HL-60/S4 (cell line): ENCODE data around the gene DDR2.

Experiments used
- in situ Hi-C: fragments of 300-500 bp; cut with MboI; formaldehyde crosslinking; loops from 2 replicates; pipeline ENCODE4 v1.14.3; 2022; ENCODE audit warnings: low sequenced_read_pairs

DDR2 gene

DNA sequence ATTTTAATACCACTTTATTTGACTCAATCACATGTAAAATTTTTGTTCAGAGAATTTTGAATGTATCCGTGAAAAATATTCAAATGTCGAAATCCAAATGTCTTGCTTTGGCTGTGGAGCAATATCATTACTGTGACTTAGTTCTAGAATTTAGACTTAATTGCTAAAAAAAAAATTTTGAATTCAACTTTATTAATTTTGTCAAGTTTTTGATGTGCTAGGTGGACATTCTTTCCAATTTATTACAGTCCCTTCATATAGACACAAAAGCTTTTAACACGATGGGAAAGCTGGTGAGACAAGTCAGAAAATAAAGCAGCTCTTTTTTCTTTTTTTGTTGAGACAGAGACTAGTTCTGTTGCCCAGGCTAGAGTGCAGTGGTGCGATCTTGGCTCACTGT, 62.6 kb downstream of the DDR2 start:
- in situ Hi-C loops: no loop called here

DNA sequence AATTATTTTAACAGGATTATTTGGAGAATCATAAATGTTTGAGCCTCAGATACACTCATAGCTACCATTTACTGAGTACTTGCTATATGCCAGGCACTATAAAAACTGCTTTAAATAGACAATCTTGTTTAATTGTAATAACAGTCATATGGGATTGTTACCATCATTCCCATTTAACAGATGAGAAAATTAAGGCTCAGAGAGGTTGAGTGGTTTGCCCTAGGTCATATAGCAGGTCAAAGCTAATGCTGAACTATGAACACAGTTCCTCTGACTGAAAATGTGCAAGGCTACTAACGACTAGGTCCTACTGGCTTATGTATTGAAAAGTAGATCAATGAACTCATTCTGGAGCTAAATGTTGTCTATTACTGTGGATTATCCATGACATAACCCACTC, 63.4 kb downstream of the DDR2 start:
- in situ Hi-C loops: no loop called here

GRCh38 chr1:162696286-162696862, 64.1 kb downstream of the DDR2 start:
- in situ Hi-C loops: no loop called here

DNA sequence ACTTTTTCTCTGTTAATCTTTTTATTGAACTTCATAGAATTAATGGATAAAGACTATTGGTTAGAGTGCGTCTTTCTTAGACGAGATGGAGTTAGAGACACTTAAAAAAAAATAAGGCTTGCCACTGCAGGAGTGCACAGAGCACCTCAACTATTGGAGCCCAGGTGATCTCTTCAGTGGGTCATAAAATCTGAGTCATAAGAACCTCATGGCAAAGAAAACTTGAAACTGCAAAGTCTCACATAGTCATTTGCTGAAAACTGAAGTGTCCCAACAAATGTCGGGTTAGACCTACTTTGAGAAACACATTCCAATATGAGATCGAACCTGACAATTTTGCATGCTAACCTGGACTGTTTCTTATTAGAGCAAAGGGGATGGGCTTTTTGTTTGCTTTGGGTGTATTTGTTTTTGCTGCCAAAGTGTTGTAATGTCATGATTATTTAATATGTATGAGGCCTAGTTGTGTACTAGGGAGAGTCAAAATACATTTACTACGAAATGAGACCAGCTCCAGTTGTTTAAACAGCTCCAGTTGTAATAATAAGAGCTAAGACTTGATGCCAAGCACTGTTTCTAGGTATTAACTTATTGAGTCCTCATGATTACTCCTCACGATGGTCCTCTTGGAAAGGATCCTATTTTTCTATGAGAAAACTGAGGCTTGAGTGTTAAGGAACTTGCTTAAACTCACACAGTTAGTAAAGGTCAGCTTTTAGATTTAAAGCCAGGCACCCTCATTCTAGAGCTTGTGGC, 65.1 kb downstream of the DDR2 start:
- in situ Hi-C loops: no loop called here

- in situ Hi-C loops: no loop called here
Observed at GRCh38 chr1:162699366-162699765, 67.1 kb downstream of the DDR2 start.

- in situ Hi-C loops: no loop called here
Observed at GRCh38 chr1:162700131-162700530, 67.9 kb downstream of the DDR2 start.

DNA sequence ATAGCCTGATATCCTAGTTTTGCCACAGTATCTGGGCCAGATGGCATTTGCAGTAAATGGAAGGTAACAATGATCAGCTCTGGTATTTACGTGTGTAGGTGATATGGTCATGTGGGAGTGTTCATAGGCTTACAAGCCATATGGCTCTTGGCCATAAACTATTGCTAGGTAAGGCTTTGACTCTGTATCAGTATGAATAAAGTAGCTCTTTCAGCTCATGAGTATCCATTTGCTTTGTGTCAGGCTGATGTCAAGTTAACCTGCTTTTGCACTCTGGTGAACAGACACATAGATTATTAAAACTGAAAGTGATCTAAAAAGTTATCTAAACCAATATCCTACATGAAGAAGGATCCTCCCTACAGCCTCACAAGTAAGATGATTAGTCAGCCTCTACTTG, 69.0 kb downstream of the DDR2 start:
- in situ Hi-C loops: no loop called here

DNA sequence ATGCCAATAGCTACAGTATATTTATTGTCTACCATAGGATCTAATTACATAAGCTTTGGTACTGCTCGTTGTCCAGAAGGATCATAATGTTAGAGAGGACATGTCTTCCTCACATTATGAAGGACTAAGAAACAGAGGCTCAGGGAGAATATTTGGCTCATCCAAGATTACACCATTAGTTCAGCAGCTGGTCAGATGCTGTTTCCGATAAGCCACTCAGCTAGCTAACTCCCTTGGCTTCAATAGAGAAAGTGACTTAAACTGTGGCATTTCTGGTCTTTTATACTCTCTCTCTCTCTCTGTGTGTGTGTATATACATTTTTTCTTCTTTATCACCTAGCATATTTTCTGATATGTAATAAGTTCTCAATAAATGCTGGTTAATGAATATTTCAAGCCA, 70.4 kb downstream of the DDR2 start:
- in situ Hi-C loops: no loop called here

GRCh38 chr1:162703708-162704107, 71.4 kb downstream of the DDR2 start:
- in situ Hi-C loops: no loop called here

DNA sequence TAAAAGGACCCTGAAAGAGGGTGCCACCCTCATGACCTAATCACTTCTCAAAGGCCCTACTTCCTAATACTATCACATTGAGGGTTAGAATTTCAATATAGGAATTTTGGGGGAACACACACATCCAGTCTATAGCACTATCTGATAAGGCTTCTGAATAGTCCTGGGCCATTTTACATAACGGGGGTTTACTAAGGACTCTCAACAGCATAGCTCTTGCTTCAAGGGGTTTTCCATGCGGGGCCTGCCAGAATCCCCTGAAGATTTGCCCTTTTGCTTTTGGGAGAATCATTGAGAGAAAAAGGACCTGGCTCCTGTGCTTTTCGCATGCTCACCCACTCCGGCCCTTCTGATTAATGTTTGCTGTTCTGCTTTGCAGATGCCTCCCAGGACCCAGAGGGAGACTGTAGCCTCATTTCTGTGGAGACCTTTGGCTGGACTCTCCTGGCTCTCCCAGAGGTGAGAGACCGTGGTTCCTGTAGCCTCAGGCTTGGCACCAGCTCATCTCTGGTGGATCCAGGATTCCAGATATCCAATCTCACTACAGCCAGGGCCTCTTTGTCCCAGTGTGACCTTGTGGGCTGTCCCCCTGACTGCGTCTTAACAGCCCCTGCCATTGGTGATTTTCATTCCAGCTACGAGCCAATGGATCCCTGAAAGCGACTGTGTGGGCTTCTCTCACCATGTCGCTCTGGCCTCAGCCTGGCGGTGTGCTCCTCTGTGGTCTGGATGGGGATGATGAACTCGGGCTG, 72.6 kb downstream of the DDR2 start:
- in situ Hi-C loops: no loop called here

DNA sequence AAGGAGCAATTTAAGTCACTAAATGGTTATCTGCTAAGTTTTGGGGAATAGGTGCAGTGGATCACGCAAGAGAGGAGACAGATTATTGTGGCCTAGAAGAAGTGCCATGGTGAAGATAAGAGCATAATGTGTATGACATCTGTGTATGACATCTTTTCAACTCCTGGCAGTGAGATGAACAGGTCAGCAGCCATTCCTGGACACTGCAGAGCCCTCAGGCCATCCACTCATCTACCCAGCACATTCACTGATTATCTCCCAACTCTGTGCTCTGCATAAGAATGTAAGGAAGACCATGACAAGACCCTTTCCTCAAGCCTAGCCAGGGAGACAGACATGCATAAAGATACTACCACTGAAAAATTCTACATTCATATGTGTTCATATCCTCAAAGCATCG, 73.7 kb downstream of the DDR2 start:
- in situ Hi-C loops: no loop called here

GRCh38 chr1:162706606-162707005, 74.3 kb downstream of the DDR2 start:
- in situ Hi-C loops: no loop called here

DNA sequence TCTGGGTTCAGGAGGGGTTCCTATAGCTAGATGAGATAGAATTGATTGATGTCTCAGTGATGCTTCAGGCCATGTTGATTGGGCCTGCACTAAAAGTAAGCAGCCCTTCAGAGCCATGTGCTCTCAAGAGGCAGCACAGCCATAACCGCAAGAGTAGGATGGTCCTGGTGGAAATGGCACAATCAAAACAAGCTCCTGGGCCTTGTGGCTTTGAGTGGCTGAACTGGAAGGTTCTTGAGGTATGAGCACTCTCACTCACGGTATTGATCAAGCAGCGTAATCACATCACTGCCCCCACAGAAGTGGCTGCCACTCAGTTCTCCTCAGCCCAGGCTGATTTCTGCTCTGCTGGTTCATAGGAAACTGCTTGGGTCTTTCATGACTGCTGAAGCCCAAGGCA, 76.0 kb downstream of the DDR2 start:
- in situ Hi-C loops: no loop called here

DNA sequence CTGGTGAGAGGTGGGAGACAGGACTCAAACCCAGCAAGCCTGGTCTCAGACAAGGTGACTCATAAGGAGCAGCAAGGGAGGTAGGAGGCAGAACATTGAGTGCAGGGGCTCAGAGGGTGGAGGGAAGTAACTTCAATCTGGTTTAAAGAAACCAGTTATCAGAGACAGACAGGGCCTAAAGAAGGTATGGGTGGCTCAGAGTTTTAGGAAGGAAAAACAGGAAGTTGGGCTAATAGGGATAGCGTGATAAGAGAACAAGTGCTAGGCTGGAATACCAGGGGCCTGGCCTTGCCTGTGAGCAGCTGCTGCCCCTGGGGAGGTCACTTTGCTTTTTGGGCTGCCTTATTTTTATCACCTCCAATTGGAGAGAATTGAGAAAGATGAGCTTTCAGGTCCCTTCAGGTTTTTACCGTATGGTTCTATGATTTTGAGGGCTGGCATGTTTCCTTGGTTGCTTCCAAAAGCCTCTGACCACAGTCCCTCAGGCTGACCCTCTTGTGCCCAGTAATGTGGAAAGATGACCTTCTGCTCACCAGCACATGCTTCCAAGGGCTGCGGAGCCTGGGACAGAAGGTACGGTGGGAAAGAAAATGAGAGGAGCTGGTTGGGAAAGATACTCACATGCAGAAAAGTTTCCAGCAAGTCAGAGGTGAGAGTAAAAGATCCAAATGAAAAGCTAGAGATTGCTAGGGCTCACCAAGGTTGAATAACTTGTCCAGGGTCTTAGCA, 77.0 kb downstream of the DDR2 start:
- in situ Hi-C loops: no loop called here

DNA sequence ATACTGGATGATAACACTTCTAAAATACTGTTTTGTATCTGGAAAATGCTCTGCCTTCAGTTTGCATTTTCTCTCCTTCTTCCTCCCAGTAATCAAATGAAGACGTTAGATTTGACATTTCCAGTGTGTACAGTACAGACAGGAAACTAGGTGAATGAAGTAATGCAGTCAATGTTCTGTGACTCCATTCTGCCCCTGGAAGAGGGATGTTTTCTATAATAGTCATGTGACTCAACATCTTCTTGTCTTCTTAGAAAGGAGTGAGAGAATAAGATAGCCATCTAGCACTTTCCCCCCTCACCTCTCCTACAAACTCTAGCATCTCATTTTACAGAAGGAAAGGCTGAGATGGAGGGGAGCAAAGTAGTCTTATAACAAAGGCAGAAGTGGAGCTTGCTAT, 77.6 kb downstream of the DDR2 start:
- in situ Hi-C loops: no loop called here

DNA sequence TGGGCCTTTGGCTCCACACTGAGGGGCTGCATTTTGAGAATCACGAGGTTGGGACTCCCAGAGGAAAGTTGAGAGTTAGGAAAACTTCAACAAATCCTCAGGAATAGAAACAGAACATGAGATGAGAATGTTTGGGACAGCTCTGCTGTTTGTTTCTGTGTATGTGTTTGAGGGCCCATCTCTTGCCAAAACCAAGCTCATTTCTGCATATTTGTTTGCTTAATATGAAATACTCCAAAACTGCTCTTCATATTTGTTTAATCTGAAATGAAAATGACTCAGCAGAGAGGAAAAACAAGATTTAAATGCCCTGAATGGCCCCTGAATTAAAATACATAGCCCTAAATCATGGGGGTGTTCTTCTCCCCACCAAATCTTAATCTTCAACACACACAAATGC, 78.1 kb downstream of the DDR2 start:
- in situ Hi-C loops: no loop called here

GRCh38 chr1:162710780-162711465, 78.7 kb downstream of the DDR2 start:
- in situ Hi-C loops: no loop called here

DNA sequence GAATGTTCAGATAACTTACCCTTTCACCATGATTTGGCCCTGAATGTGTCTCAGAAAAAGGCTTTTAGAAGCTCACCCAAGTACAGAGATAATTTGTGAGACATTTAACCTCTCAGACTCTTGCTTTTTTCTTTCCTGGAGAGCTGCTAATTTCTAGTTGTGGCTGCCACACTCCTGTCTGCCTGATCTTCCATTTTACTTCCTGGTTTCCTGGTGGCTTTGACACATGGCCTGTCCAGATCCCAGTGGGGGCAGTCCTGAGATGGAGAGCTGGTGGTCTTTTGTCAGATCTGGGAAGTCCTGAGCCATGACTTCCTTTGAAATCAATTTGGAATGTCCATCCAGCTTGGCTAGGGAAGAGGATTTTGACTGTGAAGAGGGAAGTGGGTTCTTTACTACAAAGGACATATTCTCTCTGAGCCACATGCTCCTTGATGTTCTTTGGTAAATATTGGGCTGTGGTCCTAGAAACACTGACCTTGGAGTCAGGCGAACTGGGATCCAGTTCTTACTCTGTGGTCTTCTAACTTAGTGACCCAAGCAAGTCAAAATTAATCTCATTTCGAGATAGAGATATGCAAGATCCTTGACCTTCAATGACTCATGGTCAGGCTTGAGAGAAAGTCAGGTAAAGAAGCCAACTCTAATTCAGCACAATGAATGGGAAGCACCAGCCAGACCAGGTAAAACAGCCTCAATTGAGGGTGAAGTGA, 80.2 kb downstream of the DDR2 start:
- in situ Hi-C loops: no loop called here

- in situ Hi-C loops: no loop called here
Observed at GRCh38 chr1:162716123-162716522, 83.9 kb downstream of the DDR2 start.

DNA sequence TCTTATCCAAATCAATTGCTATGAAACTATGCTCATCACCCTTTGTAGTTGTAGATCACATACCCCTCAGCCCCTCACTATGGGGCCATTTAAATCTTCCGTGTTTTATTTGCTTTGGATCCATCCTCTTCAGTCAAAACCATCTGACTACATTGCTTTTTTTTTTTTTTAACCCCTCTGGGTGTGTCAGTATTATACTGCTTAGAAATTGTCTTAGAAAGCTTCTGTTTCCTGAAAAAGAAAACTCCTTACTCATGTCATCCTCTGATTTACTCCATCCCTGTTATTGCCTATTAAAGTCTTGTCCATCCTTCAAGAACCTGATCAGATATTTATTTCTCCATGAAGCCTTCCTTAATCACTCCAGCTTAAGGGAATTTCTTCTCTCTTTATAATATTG, 84.3 kb downstream of the DDR2 start:
- in situ Hi-C loops: no loop called here
